ENCODE data around the gene BIRC3. TPM values are rescaled to one million over a fixed set of nuclear protein-coding genes. Genes with fewer than 3 reads are reported as not detected.

BIRC3 gene
- total and polyA plus RNA-seq, 2 of the 8 experiments (the other 6 are each of a cell fraction or from before 2014, with no cell fraction given), result 0.08 to 0.20 TPM

GRCh38 chr11:102385085-102386007, 68.1 kb downstream of the BIRC3 start (continued):
- no peak for TF ChIP-seq CHD7 (IDR thresholded peaks at IDR 0.05; ENCODE audit: insufficient replicate concordance, low read length)
- no peak for TF ChIP-seq CTBP2 (IDR thresholded peaks at IDR 0.05; ENCODE audit: borderline replicate concordance, insufficient read depth, insufficient read length, low read length)
- no peak for TF ChIP-seq CREB1 (IDR thresholded peaks at IDR 0.05)
- no peak for TF ChIP-seq JUN (IDR thresholded peaks at IDR 0.05; ENCODE audit: low read depth, low read length)
- no peak for TF ChIP-seq MAX (IDR thresholded peaks at IDR 0.05)
- no peak for TF ChIP-seq KDM4A (IDR thresholded peaks at IDR 0.05; ENCODE audit: low read depth, low read length, severe bottlenecking)
- no peak for TF ChIP-seq POLR2A (IDR thresholded peaks at IDR 0.05; ENCODE audit: control extremely low read depth in 1 of 2, low read depth in 2 of 2, low read length in 2 of 2)
- no peak for TF ChIP-seq SIRT6 (IDR thresholded peaks at IDR 0.05; ENCODE audit: low read length)
- TF ChIP-seq ASH2L (IDR thresholded peaks at IDR 0.05; ENCODE audit: low read length), result no peak
